K562 (cell line): Measurements from ENCODE around the gene NRARP. TPM values are rescaled to one million over a fixed set of nuclear protein-coding genes. Genes with fewer than 3 reads are reported as not detected.

Experiments
- CBX2 ChIP-seq: fragments of 200-600 bp; sonication (generic); IDR thresholded peaks from one replicate; pipeline ENCODE4 v1.6.1; 2012; ENCODE audit warnings: mild to moderate bottlenecking, low read length, inconsistent platforms; ENCODE audit not compliant: insufficient read depth, poor library complexity, severe bottlenecking
- CBX8 ChIP-seq: fragments of 200-600 bp; sonication (generic); IDR thresholded peaks from 2 replicates; pipeline ENCODE4 v1.6.1; 2012; ENCODE audit warnings: borderline replicate concordance, mixed run types, low read depth, mild to moderate bottlenecking, moderate library complexity, mixed read lengths, low read length, control low read depth, inconsistent platforms; ENCODE audit not compliant: poor library complexity, severe bottlenecking; ENCODE audit errors: extremely low read depth
- CREBBP ChIP-seq: IDR thresholded peaks from one replicate; pipeline ENCODE4 v1.6.1; 2012; ENCODE audit warnings: low read depth, mild to moderate bottlenecking, control low read depth, inconsistent platforms, low read length
- ELF2 ChIP-seq: fragments of 250-450 bp; sonication (Bioruptor Pico); IDR thresholded peaks from 2 replicates; pipeline ENCODE4 v1.5.0; 2021; ENCODE audit warnings: mild to moderate bottlenecking
- FOXO4 ChIP-seq: fragments of 450-650 bp; formaldehyde crosslinking; IDR thresholded peaks from 2 replicates; pipeline ENCODE4 v1.4.0; 2020; ENCODE audit warnings: mild to moderate bottlenecking, moderate library complexity
- ILK ChIP-seq: fragments of 450-650 bp; IDR thresholded peaks from 2 replicates; pipeline ENCODE4 v1.6.1; 2016; ENCODE audit warnings: missing genetic modification characterization, low read depth, mild to moderate bottlenecking, missing compliant biosample characterization, moderate library complexity, borderline replicate concordance
- JUND ChIP-seq, 2 experiments: IDR thresholded peaks; 2 replicates in 1 of 2; 3 replicates in 1 of 2; pipeline ENCODE4 v1.6.1; 2011; ENCODE audit warnings: borderline replicate concordance in 2 of 2, low read depth in 2 of 2, low read length in 2 of 2, improper control_type of control experiment in 1 of 2, missing biosample characterization in 1 of 2, missing genetic modification characterization in 1 of 2, missing genetic modification reagents in 1 of 2
- MXD1 ChIP-seq: fragments of 250-450 bp; sonication (Bioruptor Pico); IDR thresholded peaks from 2 replicates; pipeline ENCODE4 v1.8.0; 2021; ENCODE audit warnings: borderline replicate concordance, mild to moderate bottlenecking, moderate library complexity; ENCODE audit not compliant: poor library complexity, severe bottlenecking
- NR1H2 ChIP-seq: sonication (generic); formaldehyde crosslinking; IDR thresholded peaks from 2 replicates; pipeline ENCODE4 v1.4.0; 2020; ENCODE audit warnings: mild to moderate bottlenecking, missing genetic modification reagents
- POLR2A ChIP-seq: fragments of 450-650 bp; conservative IDR thresholded peaks from 2 replicates; pipeline ENCODE4 v1.6.1; 2016
- POLR2AphosphoS2 ChIP-seq: IDR thresholded peaks from 2 replicates; pipeline ENCODE4 v1.6.1; 2012; ENCODE audit warnings: low read length, improper control_type of control experiment
- PURB ChIP-seq: sonication (generic); formaldehyde crosslinking; IDR thresholded peaks from 2 replicates; pipeline ENCODE4 v1.9.0; 2021; ENCODE audit warnings: low read depth, mild to moderate bottlenecking, missing genetic modification reagents
- RAD21 ChIP-seq, 2 experiments: fragments of 250-450 bp in 1 of 2; fragments of 450-650 bp in 1 of 2; sonication (Bioruptor Pico) in 1 of 2; formaldehyde crosslinking in 1 of 2; IDR thresholded peaks in 1 of 2; conservative IDR thresholded peaks in 1 of 2; 2 replicates each; pipeline versions ENCODE4 v1.4.0 to v1.8.0; 2020 to 2022; ENCODE audit warnings: mild to moderate bottlenecking in 2 of 2, moderate library complexity in 1 of 2
- RB1 ChIP-seq: fragments of 450-650 bp; IDR thresholded peaks from 2 replicates; pipeline ENCODE4 v1.6.1; 2017; ENCODE audit warnings: low read depth, mild to moderate bottlenecking
- THAP12 ChIP-seq: fragments of 250-450 bp; sonication (Bioruptor Pico); IDR thresholded peaks from 2 replicates; pipeline ENCODE4 v1.9.0; 2021; ENCODE audit warnings: mild to moderate bottlenecking, inconsistent platforms
- ZEB2 ChIP-seq: fragments of 450-650 bp; IDR thresholded peaks from 2 replicates; pipeline ENCODE4 v1.6.1; 2016
- ZNF584 ChIP-seq: fragments of 200-800 bp; sonication (Bioruptor generic); IDR thresholded peaks from 2 replicates; pipeline ENCODE4 v1.6.1; 2016; ENCODE audit warnings: low read depth, mild to moderate bottlenecking, missing genetic modification characterization, missing compliant biosample characterization
- polyA plus RNA-seq, 8 experiments: library from polyadenylated mRNA; depleted of rRNA in 4 of 8; stranded (reverse) in 5 of 8; unstranded in 3 of 8; fragments of >200 nt; fragmentation: Nextera tagmentation in 2 of 8; fragmentation: Illumina TruSeq in 1 of 8; extraction: Ambion mirVana in 2 of 8; extraction: Trizol in 1 of 8; gene quantifications; 2 replicates each; pipeline versions ENCODE4 v1.2.1 to v1.2.3, GENCODE V29; 2011 to 2014; ENCODE audit warnings: inconsistent platforms in 1 of 8, missing spikeins in 1 of 8
- total RNA-seq, 7 experiments: library from RNA; depleted of rRNA in 6 of 7; stranded (reverse); fragments of >200 nt in 6 of 7; fragmentation: Illumina TruSeq in 2 of 7; extraction: Trizol in 2 of 7; gene quantifications; 2 replicates each; pipeline versions ENCODE4 v1.2.1 to v1.2.3, GENCODE V29; 2011 to 2021; ENCODE audit warnings: low replicate concordance in 1 of 7
- TF ChIP-seq, protein P1 (sequence below): fragments of 250-450 bp; sonication (Bioruptor Pico); IDR thresholded peaks from 2 replicates; pipeline ENCODE4 v1.8.0; 2022; ENCODE audit warnings: moderate library complexity, mild to moderate bottlenecking, inconsistent platforms
- TF ChIP-seq, protein P2 (sequence below): sonication (generic); formaldehyde crosslinking; IDR thresholded peaks from 2 replicates; pipeline ENCODE4 v1.8.1; 2023; ENCODE audit warnings: mild to moderate bottlenecking, missing genetic modification reagents

The NRARP gene
- total and polyA plus RNA-seq, 9 of the 15 experiments (the other 6 are each of a cell fraction or from before 2014, with no cell fraction given) = 2.0 to 24.5 (median 7.2) TPM; not detected in 2

DNA sequence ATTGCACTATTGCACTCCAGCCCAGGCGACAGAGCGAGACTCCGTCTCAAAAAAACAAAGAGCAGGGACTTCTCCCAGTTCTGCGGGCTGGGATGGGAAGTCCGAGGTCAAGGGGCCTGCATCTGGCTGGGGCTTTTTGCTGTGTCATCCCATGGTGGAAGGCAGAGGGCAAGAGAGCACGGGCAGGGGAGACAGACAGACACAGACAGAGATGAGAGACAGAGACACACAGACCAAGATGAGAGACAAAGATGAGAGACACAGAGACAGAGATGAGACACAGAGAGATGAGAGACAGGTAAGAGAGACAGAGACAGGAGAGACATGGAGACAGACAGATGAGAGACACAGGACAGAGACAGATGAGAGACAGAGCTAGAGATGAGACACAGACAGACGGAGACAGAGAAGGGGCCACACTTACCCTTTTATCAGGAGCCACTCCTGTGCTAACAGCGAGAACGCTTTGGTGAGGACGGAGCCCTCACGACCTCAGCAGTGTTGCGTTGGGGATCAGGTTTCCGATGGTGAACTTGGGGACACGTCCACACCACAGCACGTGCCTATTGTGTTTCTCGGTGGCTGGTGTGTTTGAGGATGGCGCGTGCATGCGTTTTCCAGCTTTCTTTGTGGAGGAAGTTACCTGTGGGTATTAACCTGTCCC is 33.4 kb downstream of the NRARP start (continued):
- TF ChIP-seq ILK (no peak), ZNF584 (no peak), NR1H2 (no peak), ELF2 (CRISPR knock-in tag) (no peak), CBX8 (no peak), RAD21 (CRISPR knock-in tag; conservative IDR thresholded peaks at IDR 0.05 in 1 of 2, IDR thresholded peaks at IDR 0.05 in 1 of 2) (no peak), PURB (CRISPR knock-in tag) (no peak), JUND (IDR thresholded peaks at IDR 0.05; ENCODE audit: borderline replicate concordance, low read depth, low read length) (peak; percentile 54; the same call in 1 of the 2 replicates), JUND (tag; IDR thresholded peaks at IDR 0.05; ENCODE audit: borderline replicate concordance, low read depth, low read length) (no peak; the same call in 2 of the 3 replicates), CREBBP (no peak), MXD1 (CRISPR knock-in tag) (no peak), FOXO4 (CRISPR knock-in tag) (no peak), POLR2AphosphoS2 (no peak), ZEB2 (peak; percentile 67; the same call in 1 of the 2 replicates), CBX2 (no peak), RB1 (no peak), THAP12 (CRISPR knock-in tag) (no peak), POLR2A (peak; percentile 62; the same call in 1 of the 2 replicates)
- TF ChIP-seq, protein P1, sequence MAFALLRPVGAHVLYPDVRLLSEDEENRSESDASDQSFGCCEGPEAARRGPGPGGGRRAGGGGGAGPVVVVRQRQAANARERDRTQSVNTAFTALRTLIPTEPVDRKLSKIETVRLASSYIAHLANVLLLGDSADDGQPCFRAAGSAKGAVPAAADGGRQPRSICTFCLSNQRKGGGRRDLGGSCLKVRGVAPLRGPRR = no peak
- TF ChIP-seq, protein P2, sequence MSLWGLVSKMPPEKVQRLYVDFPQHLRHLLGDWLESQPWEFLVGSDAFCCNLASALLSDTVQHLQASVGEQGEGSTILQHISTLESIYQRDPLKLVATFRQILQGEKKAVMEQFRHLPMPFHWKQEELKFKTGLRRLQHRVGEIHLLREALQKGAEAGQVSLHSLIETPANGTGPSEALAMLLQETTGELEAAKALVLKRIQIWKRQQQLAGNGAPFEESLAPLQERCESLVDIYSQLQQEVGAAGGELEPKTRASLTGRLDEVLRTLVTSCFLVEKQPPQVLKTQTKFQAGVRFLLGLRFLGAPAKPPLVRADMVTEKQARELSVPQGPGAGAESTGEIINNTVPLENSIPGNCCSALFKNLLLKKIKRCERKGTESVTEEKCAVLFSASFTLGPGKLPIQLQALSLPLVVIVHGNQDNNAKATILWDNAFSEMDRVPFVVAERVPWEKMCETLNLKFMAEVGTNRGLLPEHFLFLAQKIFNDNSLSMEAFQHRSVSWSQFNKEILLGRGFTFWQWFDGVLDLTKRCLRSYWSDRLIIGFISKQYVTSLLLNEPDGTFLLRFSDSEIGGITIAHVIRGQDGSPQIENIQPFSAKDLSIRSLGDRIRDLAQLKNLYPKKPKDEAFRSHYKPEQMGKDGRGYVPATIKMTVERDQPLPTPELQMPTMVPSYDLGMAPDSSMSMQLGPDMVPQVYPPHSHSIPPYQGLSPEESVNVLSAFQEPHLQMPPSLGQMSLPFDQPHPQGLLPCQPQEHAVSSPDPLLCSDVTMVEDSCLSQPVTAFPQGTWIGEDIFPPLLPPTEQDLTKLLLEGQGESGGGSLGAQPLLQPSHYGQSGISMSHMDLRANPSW (CRISPR knock-in tag) = no peak
